ENCODE data around the gene MICU2. TPM values are rescaled to one million over a fixed set of nuclear protein-coding genes. Genes with fewer than 3 reads are reported as not detected.

MICU2 gene
- total and polyA plus RNA-seq, 2 donors (not counting 3 experiments of a cell fraction or from before 2014, with no cell fraction given): 24.0 to 36.7 TPM

DNA sequence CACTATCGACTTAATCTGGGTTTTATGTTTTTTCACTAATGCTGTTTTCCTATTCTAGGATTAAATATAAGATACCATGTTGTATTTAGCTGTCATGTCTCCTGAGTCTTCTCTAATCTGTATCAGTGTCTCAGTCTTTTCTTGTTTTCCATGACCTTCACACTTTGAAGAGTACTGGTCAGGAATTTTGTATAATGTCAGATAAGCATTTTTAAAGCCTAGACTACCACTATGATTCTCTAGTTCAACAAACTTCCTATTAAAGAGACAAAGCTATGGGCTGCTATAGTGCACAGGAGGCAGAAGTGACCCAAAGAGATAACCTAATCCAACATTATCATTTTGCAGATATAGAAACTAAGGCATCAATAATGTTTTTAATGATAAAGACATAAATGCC, 81.8 kb downstream of the MICU2 start:
- DNase-seq (ENCODE audit: low read depth, low spot score) (no peak), FAIRE-seq (no peak)
- Histone ChIP-seq H3K9me3 (replicated peaks; ENCODE audit: control insufficient read depth, insufficient read depth, low read length) (no peaks in the 10 kb centered on the region), H3K27me3 (ENCODE audit: control insufficient read depth in 2 of 2, insufficient read depth in 2 of 2, low read length in 2 of 2) (no peaks in the 10 kb centered on the region), H3K79me2 (ENCODE audit: control insufficient read depth, insufficient read depth, low read length) (no peaks in the 10 kb centered on the region), H3K4me2 (ENCODE audit: insufficient read depth, low read length) (no peak overlapping the region), H2AFZ (ENCODE audit: low read depth, low read length) (no peak overlapping the region), H3K36me3 (ENCODE audit: control insufficient read depth in 2 of 2, extremely low read depth in 1 of 2, insufficient read depth in 2 of 2, low read length in 2 of 2) (peaks cover 0 to 1% of the 10 kb centered on the region in 2 experiments), H3K4me1 (ENCODE audit: control insufficient read depth, extremely low read depth, insufficient read depth, low read length) (no peaks in the 10 kb centered on the region), H3K9ac (replicated peaks; ENCODE audit: extremely low read depth, insufficient read depth, low read length) (no peak overlapping the region), H3K27ac (ENCODE audit: insufficient read depth, low read depth, low read length) (no peak overlapping the region), H3K9me1 (replicated peaks; ENCODE audit: control insufficient read depth, extremely low read depth, insufficient read depth, low read length) (peaks cover 3% of the 10 kb centered on the region), H3K4me3 (replicated peaks in 1 of 3; ENCODE audit: insufficient read depth in 1 of 3, low read depth in 1 of 3, low read length in 3 of 3) (no peak overlapping the region), H4K20me1 (replicated peaks; ENCODE audit: control insufficient read depth, extremely low read depth, insufficient read depth, low read length) (no peaks in the 10 kb centered on the region)
- CTCF ChIA-PET: no interaction called here
- no TSS peak for BruUV-seq (replicated peaks)
- dilution Hi-C loops (cut with MboI; ENCODE audit: extremely low pct_ligation_motif_present, low sequenced_read_pairs) (no loop called here), intact Hi-C loops (cut with micrococcal nuclease) (no loop called here)
- POLR2A ChIA-PET: no interaction called here
- TF ChIP-seq MAX (IDR thresholded peaks at IDR 0.05; ENCODE audit: insufficient read depth, insufficient read length): no peak
- TF ChIP-seq MYC (IDR thresholded peaks at IDR 0.05; ENCODE audit: low read depth, low read length): no peak
- no peak for TF ChIP-seq JUN (IDR thresholded peaks at IDR 0.05; ENCODE audit: borderline replicate concordance, insufficient read depth, insufficient read length, low read depth)
- TF ChIP-seq GATA2 (IDR thresholded peaks at IDR 0.05; ENCODE audit: insufficient read depth, insufficient read length, low read depth, low read length): no peak
- TF ChIP-seq EZH2 (IDR thresholded peaks at IDR 0.05; ENCODE audit: borderline replicate concordance, low read depth, low read length, severe bottlenecking): no peak
- no peak for TF ChIP-seq FOS (IDR thresholded peaks at IDR 0.05; ENCODE audit: borderline replicate concordance, insufficient read depth, low read length)
- TF ChIP-seq POLR2AphosphoS5 (IDR thresholded peaks at IDR 0.05; ENCODE audit: insufficient read depth, low read depth, low read length): no peak
- no peak for TF ChIP-seq POLR2A (IDR thresholded peaks at IDR 0.05; ENCODE audit: low read depth, low read length)
- no peak for TF ChIP-seq CTCF (IDR thresholded peaks at IDR 0.05; ENCODE audit: extremely low read depth in 1 of 2, insufficient read depth in 1 of 2, low read depth in 1 of 2, low read length in 2 of 2)

All from endothelial cell of umbilical vein (primary cell).